PC-9 (cell line): ENCODE data around the gene VCX3A. TPM values are rescaled to one million over a fixed set of nuclear protein-coding genes. Genes with fewer than 3 reads are reported as not detected.

Experiments used
- BruUV-seq: library from RNA; stranded (reverse); fragments of 400-500 nt; replicated peaks from 2 replicates; lab custom pipeline; 2021; lab: Mats Ljungman, UMichigan
- CTCF ChIA-PET: fragments of 300-600 bp; sonication (Branson Sonifier 250); formaldehyde crosslinking; loops from one replicate; lab custom pipeline; 2022; ENCODE audit warnings: antibody characterized with exemption; lab: Charles Lee
- POLR2A ChIA-PET: fragments of 300-600 bp; sonication (Branson Sonifier 250); formaldehyde crosslinking; loops from one replicate; lab custom pipeline; 2022; ENCODE audit warnings: antibody characterized with exemption; ENCODE audit not compliant: unreplicated experiment; lab: Charles Lee
- DNase-seq, 2 experiments: peaks; one replicate each; pipeline versions ENCODE4 v3.0.0 to v3.0.0-alpha.2; 2015 to 2022; ENCODE audit warnings: mixed read lengths in 1 of 2
- H2AFZ ChIP-seq: fragments of 200-600 bp; sonication (generic); 2 replicates; pipeline ENCODE4 v1.8.1; 2017; ENCODE audit warnings: antibody characterized with exemption
- H3F3A ChIP-seq: fragments of 200-600 bp; sonication (generic); 2 replicates; pipeline ENCODE4 v1.8.1; 2017; ENCODE audit warnings: antibody characterized with exemption, mild to moderate bottlenecking, low read depth; ENCODE audit not compliant: insufficient read depth
- H3K27ac ChIP-seq: fragments of 200-600 bp; sonication (generic); 2 replicates; pipeline ENCODE4 v1.6.1; 2016; ENCODE audit warnings: mixed run types
- H3K27me3 ChIP-seq: fragments of 200-600 bp; sonication (generic); 2 replicates; pipeline ENCODE4 v1.6.1; 2016; ENCODE audit warnings: low read depth, mixed run types; ENCODE audit not compliant: insufficient read depth
- H3K36me3 ChIP-seq: fragments of 200-600 bp; sonication (generic); 2 replicates; pipeline ENCODE4 v1.6.1; 2016; ENCODE audit warnings: low read depth, mixed run types
- H3K4me1 ChIP-seq: fragments of 200-600 bp; sonication (generic); replicated peaks from 2 replicates; pipeline ENCODE4 v1.6.1; 2016; ENCODE audit warnings: mixed run types; ENCODE audit not compliant: insufficient read depth
- H3K4me2 ChIP-seq: fragments of 200-600 bp; sonication (generic); 2 replicates; pipeline ENCODE4 v1.6.1; 2017; ENCODE audit warnings: mixed run types
- H3K4me3 ChIP-seq: fragments of 200-600 bp; sonication (generic); 2 replicates; pipeline ENCODE4 v1.6.1; 2016; ENCODE audit warnings: mixed run types
- H3K79me2 ChIP-seq: fragments of 200-600 bp; sonication (generic); 2 replicates; pipeline ENCODE4 v1.6.1; 2017; ENCODE audit warnings: low read depth, mixed run types
- H3K9me2 ChIP-seq: fragments of 200-600 bp; sonication (generic); 2 replicates; pipeline ENCODE4 v1.8.1; 2017; ENCODE audit warnings: mild to moderate bottlenecking; ENCODE audit not compliant: insufficient read depth
- H3K9me3 ChIP-seq: fragments of 200-600 bp; sonication (generic); 2 replicates; pipeline ENCODE4 v1.8.1; 2016; ENCODE audit warnings: low read depth; ENCODE audit not compliant: insufficient read depth
- H4K20me1 ChIP-seq: fragments of 200-600 bp; sonication (generic); 2 replicates; pipeline ENCODE4 v1.8.1; 2017; ENCODE audit not compliant: insufficient read depth
- EZH2 ChIP-seq: fragments of 200-600 bp; sonication (generic); IDR thresholded peaks from 2 replicates; pipeline ENCODE4 v1.8.0; 2017; ENCODE audit warnings: antibody characterized with exemption, low read depth
- intact Hi-C: fragments of 100-400 bp; cut with micrococcal nuclease; formaldehyde crosslinking; loops from one replicate; pipeline ENCODE4 v1.10.0; 2022; ENCODE audit not compliant: unreplicated experiment
- total RNA-seq: library from RNA; stranded (reverse); gene quantifications from 2 replicates; pipeline ENCODE4 v1.2.3, GENCODE V29; 2021
- TF ChIP-seq, protein P1 (sequence below): fragments of 200-600 bp; sonication (generic); conservative IDR thresholded peaks from 2 replicates; pipeline ENCODE4 v1.6.1; 2017; ENCODE audit warnings: mixed run types, antibody characterized with exemption, mild to moderate bottlenecking, moderate library complexity

The VCX3A gene
- total RNA-seq, 1 experiment from 2014 or later: 0.85 TPM

DNA sequence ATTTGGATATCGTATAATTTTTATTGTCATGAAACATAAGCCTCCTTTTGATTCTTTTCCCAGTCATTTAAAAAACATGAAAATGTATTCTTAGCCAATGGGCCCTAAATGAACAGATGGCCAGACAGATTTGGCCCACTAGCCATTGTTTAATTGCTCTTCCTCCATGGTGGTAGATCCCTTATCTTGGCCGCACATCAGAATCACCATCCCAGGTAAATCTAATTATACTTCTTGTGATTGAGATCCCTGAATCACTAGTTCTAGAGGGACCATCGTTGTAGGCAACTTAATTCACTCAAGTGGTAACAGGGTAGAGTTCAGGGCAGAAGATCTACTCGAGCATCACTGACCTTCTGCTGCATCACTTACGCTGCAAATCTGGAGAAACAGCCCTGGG is 24.1 kb upstream of the VCX3A start:
- Histone ChIP-seq H3K27me3 (no peaks in the 10 kb centered on the region), H3K79me2 (no peaks in the 10 kb centered on the region), H2AFZ (no peak overlapping the region), H3K4me3 (no peak overlapping the region), H3K4me2 (no peak overlapping the region), H3K9me2 (no peaks in the 10 kb centered on the region), H3F3A (no peaks in the 10 kb centered on the region), H3K9me3 (no peaks in the 10 kb centered on the region), H3K4me1 (no peaks in the 10 kb centered on the region), H3K27ac (no peak overlapping the region), H4K20me1 (no peaks in the 10 kb centered on the region), H3K36me3 (no peaks in the 10 kb centered on the region)
- no peak for TF ChIP-seq EZH2
- TF ChIP-seq, protein P1, sequence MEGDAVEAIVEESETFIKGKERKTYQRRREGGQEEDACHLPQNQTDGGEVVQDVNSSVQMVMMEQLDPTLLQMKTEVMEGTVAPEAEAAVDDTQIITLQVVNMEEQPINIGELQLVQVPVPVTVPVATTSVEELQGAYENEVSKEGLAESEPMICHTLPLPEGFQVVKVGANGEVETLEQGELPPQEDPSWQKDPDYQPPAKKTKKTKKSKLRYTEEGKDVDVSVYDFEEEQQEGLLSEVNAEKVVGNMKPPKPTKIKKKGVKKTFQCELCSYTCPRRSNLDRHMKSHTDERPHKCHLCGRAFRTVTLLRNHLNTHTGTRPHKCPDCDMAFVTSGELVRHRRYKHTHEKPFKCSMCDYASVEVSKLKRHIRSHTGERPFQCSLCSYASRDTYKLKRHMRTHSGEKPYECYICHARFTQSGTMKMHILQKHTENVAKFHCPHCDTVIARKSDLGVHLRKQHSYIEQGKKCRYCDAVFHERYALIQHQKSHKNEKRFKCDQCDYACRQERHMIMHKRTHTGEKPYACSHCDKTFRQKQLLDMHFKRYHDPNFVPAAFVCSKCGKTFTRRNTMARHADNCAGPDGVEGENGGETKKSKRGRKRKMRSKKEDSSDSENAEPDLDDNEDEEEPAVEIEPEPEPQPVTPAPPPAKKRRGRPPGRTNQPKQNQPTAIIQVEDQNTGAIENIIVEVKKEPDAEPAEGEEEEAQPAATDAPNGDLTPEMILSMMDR: no peak
- no peak for DNase-seq
- BruUV-seq: no TSS peak
- CTCF ChIA-PET: no interaction called here
- POLR2A ChIA-PET: no interaction called here
- intact Hi-C loops: no loop called here

DNA sequence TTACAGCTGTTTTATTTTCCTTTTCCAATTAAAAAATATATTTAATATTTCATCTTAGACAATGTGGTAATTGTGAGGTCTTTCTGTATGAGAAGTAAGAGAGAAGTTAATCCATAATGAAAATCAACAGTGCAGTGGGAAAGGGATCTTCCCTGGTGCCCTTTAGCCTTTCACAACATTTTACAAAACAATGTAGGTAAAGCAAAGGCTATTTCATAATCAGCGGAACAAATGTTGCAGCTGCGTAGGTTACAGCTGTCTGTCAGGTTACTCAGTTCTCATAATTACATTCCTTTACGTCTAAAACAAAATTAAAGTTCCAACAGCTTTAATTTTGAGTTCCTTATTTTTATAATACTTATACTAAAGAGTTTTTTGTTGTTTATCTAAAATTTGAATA is 22.8 kb upstream of the VCX3A start:
- no peaks in the 10 kb centered on the region for H3K27me3 ChIP-seq
- ChIA-PET CTCF (no interaction called here), POLR2A (no interaction called here)
- H2AFZ ChIP-seq: no peak overlapping the region
- H3K4me3 ChIP-seq: no peak overlapping the region
- BruUV-seq: no TSS peak
- no peak overlapping the region for H3K4me2 ChIP-seq
- intact Hi-C loops: no loop called here
- no peaks in the 10 kb centered on the region for H4K20me1 ChIP-seq
- no peak for TF ChIP-seq EZH2
- TF ChIP-seq, protein P1: no peak
- H3K36me3 ChIP-seq: no peaks in the 10 kb centered on the region
- H3K27ac ChIP-seq: no peak overlapping the region
- DNase-seq: no peak
- H3K9me3 ChIP-seq: no peaks in the 10 kb centered on the region
- no peaks in the 10 kb centered on the region for H3K79me2 ChIP-seq
- no peaks in the 10 kb centered on the region for H3F3A ChIP-seq
- no peaks in the 10 kb centered on the region for H3K4me1 ChIP-seq
- no peaks in the 10 kb centered on the region for H3K9me2 ChIP-seq

DNA sequence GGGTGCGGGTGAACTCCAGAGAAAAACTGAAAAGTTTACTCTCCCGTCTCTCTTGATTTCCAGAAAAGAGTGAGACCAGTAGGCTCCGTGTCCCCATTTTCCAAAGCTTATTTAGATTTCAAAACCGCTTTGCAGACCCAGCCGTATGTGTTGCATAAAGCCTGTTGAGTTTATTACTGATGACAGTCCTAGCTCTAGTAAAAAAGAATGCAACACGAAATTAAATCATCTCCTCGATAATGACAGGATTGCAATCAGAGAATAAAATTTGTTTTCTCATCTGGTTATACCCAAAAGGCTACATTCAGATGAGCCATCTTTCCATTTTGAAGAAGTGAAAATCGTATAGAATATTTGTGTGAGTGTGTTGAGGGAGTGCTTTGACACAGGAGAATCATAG is 16.1 kb upstream of the VCX3A start:
- Histone ChIP-seq H3K9me3 (no peaks in the 10 kb centered on the region), H3K27ac (no peak overlapping the region), H3K4me3 (no peak overlapping the region), H3K9me2 (no peaks in the 10 kb centered on the region), H4K20me1 (no peaks in the 10 kb centered on the region), H3F3A (no peaks in the 10 kb centered on the region), H3K36me3 (no peaks in the 10 kb centered on the region), H2AFZ (no peak overlapping the region), H3K4me2 (no peak overlapping the region), H3K4me1 (no peaks in the 10 kb centered on the region), H3K27me3 (no peaks in the 10 kb centered on the region), H3K79me2 (no peaks in the 10 kb centered on the region)
- no TSS peak for BruUV-seq
- intact Hi-C loops: no loop called here
- POLR2A ChIA-PET: no interaction called here
- no peak for DNase-seq
- CTCF ChIA-PET: no interaction called here
- no peak for TF ChIP-seq EZH2
- TF ChIP-seq, protein P1: no peak
